Activated CD4-positive, alpha-beta T cell treated with anti-CD3 and anti-CD28 coated beads, Interleukin-2, amount 10 ng/mL, durations not matched to agents 7 days and 5 days (primary cell): ENCODE measurements around the gene ZBTB3. TPM values are rescaled to one million over a fixed set of nuclear protein-coding genes. Genes with fewer than 3 reads are reported as not detected.

Experiments used
- CTCF ChIA-PET: fragments of 350-600 bp; sonication (Branson Sonifier 250); formaldehyde crosslinking; loops from one replicate; lab custom pipeline; 2021; ENCODE audit warnings: antibody characterized with exemption; lab: Charles Lee
- POLR2A ChIA-PET: fragments of 350-600 bp; sonication (Branson Sonifier 250); formaldehyde crosslinking; loops from one replicate; lab custom pipeline; 2021; ENCODE audit warnings: antibody characterized with exemption; lab: Charles Lee
- DNase-seq: peaks from one replicate; pipeline ENCODE4 v3.0.0-alpha.2; 2020
- H3K27ac Mint-ChIP-seq: one replicate; pipeline ENCODE4 v1.8.0; 2021; ENCODE audit warnings: mild to moderate bottlenecking, moderate library complexity, mixed read lengths
- H3K27me3 Mint-ChIP-seq: one replicate; pipeline ENCODE4 v1.8.0; 2021; ENCODE audit warnings: mixed read lengths
- H3K36me3 Mint-ChIP-seq: one replicate; pipeline ENCODE4 v1.8.0; 2021; ENCODE audit warnings: low read depth, mixed read lengths
- H3K4me1 Mint-ChIP-seq: one replicate; pipeline ENCODE4 v1.8.0; 2021; ENCODE audit warnings: mixed read lengths
- H3K4me3 Mint-ChIP-seq: one replicate; pipeline ENCODE4 v1.8.0; 2021; ENCODE audit warnings: mild to moderate bottlenecking, moderate library complexity, mixed read lengths
- H3K9me3 Mint-ChIP-seq: one replicate; pipeline ENCODE4 v1.8.0; 2021; ENCODE audit warnings: mixed read lengths
- total RNA-seq, 2 experiments: library from RNA; stranded (reverse); gene quantifications; one replicate each; pipeline ENCODE4 v1.2.3, GENCODE V29; 2021

ZBTB3 gene
- total RNA-seq, 2 experiments from 2014 or later, result 14.3 to 18.5 TPM

DNA sequence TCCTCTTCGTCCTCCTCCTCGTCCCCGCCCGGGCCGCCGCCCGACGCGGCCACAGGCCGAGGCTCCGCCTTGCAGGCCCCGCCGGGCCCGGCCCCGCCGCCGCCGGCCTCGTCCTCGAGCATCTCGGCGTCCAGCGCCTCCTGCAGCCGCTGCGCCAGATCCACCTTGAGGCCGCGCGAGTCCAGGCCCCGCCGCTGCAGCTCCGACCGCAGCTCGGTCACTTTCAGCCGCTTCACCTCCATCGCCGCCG, 27.1 kb downstream of the ZBTB3 start:
- H3K4me1 Mint-ChIP-seq, result peaks cover 57% of the 10 kb centered on the region

DNA sequence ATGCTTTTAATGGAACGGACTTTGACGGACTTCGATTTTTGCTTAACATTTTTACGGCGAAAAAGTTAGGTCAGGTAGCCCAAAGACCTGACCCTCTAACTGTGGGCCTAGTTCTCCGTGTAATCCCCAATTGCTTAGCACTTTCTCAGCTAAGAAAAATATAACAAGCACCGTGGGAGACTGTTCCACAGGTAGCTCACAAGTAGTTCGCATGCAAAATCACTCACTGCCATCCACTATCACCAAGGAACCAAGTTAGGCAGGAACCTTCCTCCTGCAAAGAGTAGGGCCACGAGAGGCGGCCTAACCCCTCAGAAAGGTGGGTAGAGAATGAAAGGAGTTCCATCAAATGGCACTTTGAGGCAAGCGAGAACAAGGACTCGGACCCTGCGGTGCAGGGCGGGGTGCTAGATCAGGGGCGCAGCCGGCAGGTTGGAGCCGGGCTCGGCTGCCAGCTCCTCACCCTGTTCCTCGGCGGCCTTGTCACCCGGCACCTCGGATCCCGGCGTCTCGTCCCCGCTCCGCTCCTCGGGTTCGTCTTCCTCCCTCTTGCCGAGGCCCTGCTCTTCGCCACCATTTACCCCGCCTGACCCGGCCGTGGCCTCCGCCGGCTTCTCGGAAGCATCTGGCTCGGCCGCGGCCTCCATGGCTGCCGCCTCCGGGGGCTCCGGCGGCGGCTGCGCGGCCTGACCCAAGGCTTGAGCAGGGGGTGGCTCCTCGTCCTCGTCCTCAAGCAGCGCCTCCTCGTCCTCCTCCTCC, 27.6 kb downstream of the ZBTB3 start:
- CTCF ChIA-PET, result interaction anchor here (0.6 to 1.6 kb wide), 9 partner anchors 21 to 155 kb away, joined by 3 to 8 read pairs (median 4); partner anchors contain the start of genes TUT1, UQCC3 and ZBTB3

More for the DNA sequence above, 27.1 kb downstream of the ZBTB3 start:
- no peak for DNase-seq
- POLR2A ChIA-PET, result interaction anchor here (0.9 to 1.6 kb wide), 6 partner anchors 18 to 155 kb away, joined by 3 to 17 read pairs (median 3); partner anchors contain the start of genes GANAB, SLC3A2 and TUT1
- no peaks in the 10 kb centered on the region for H3K9me3 Mint-ChIP-seq
- CTCF ChIA-PET, result interaction anchor here (0.8 to 1.6 kb wide), 10 partner anchors 10 to 136 kb away, joined by 3 to 8 read pairs (median 3); partner anchors contain the start of genes TMEM179B, TUT1, UQCC3 and ZBTB3
- H3K4me3 Mint-ChIP-seq, result peak overlapping the region; percentile 96
- peak overlapping the region; percentile 98 for H3K27ac Mint-ChIP-seq
- H3K36me3 Mint-ChIP-seq, result peaks cover 68% of the 10 kb centered on the region
- no peaks in the 10 kb centered on the region for H3K27me3 Mint-ChIP-seq

DNA sequence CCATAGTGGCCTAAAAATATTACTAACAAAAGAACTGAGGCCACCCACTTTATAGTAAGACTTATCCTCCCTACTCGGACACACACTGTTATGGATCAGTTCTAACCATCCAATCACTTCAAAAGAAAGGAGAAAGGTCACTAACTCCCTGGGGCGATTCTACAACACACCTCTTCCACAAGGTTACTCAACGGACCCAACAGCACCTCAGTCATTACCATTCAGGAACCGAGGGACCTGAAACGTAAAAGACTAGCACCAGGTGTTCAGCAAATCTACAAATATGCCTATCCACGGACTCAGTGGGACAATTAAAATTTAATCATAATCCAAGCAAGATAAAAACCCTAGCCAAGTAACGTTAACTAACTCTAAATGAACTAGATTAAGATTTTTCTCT, 28.3 kb downstream of the ZBTB3 start:
- Mint-ChIP-seq H3K4me3 (peak overlapping the region; percentile 96), H3K4me1 (peaks cover 61% of the 10 kb centered on the region), H3K27ac (peak overlapping the region; percentile 98), H3K27me3 (no peaks in the 10 kb centered on the region), H3K36me3 (peaks cover 74% of the 10 kb centered on the region), H3K9me3 (no peaks in the 10 kb centered on the region)
- no peak for DNase-seq
- ChIA-PET POLR2A (interaction anchor here (0.9 kb wide), 1 partner anchor 136 kb away, joined by 3 read pairs; no protein-coding TSS in a partner anchor), CTCF (interaction anchor here (0.7 to 3.5 kb wide), 3 partner anchors 33 to 156 kb away, joined by 4 to 11 read pairs (median 7); partner anchors contain the start of gene TMEM179B)

More for the DNA sequence above, 27.6 kb downstream of the ZBTB3 start:
- Mint-ChIP-seq H3K36me3 (peaks cover 71% of the 10 kb centered on the region), H3K27me3 (no peaks in the 10 kb centered on the region), H3K4me3 (peak overlapping the region; percentile 96), H3K27ac (peak overlapping the region; percentile 98), H3K4me1 (peaks cover 60% of the 10 kb centered on the region), H3K9me3 (no peaks in the 10 kb centered on the region)
- POLR2A ChIA-PET, result interaction anchor here (0.7 to 1.6 kb wide), 6 partner anchors 20 to 155 kb away, joined by 3 to 17 read pairs (median 3); partner anchors contain the start of genes SLC3A2 and TUT1
- DNase-seq, result no peak

DNA sequence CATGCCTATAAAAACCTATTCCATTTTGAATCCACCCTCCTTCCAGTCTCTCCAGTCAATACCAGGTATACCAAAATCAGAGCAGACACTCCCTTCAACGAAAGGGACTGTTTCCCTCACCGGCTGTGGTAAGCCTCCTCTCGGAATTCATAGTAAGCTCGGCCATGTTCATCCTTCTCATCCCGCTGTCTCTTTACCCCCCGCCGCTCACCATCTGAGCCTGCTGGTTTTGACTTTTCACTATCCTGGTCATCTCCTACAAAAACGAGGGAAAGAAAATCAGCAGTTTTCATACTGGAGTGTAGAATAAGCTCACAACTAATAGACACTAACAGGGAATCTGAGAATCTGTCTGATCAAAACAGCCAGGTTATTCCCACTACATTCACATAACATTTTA, 29.8 kb downstream of the ZBTB3 start:
- DNase-seq, result no peak
- Mint-ChIP-seq H3K9me3 (no peaks in the 10 kb centered on the region), H3K4me1 (peaks cover 61% of the 10 kb centered on the region), H3K27me3 (no peaks in the 10 kb centered on the region), H3K4me3 (peak overlapping the region; percentile 96), H3K27ac (no peak overlapping the region), H3K36me3 (peaks cover 79% of the 10 kb centered on the region)
- POLR2A ChIA-PET, result no interaction called here
- CTCF ChIA-PET, result interaction anchor here (1.1 to 3.5 kb wide), 6 partner anchors 10 to 157 kb away, joined by 3 to 11 read pairs (median 3); partner anchors contain the start of gene TMEM179B

DNA sequence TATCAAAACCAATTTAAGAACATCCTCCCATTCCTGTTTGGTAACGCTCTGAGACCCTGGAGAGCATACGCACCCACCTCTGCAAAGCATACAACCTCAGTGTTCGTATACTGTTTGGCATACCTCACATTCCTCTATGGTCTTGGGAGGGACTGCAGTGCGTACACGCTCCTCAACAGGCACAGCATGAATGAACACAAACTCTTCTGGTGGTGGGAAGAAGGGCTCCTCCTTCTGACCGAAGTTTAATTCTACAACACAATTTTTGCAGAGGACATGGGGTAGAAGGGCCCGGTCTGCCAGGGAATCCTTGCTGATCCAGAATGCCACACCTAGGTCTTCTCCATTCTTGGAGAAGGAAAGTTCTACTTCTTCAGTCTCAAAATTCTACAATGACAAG, 32.0 kb downstream of the ZBTB3 start:
- Mint-ChIP-seq H3K9me3 (no peaks in the 10 kb centered on the region), H3K4me1 (peaks cover 72% of the 10 kb centered on the region), H3K27ac (no peak overlapping the region), H3K4me3 (no peak overlapping the region), H3K27me3 (no peaks in the 10 kb centered on the region), H3K36me3 (peaks cover 89% of the 10 kb centered on the region)
- DNase-seq, result no peak
- CTCF ChIA-PET, result no interaction called here
- POLR2A ChIA-PET, result no interaction called here

DNA sequence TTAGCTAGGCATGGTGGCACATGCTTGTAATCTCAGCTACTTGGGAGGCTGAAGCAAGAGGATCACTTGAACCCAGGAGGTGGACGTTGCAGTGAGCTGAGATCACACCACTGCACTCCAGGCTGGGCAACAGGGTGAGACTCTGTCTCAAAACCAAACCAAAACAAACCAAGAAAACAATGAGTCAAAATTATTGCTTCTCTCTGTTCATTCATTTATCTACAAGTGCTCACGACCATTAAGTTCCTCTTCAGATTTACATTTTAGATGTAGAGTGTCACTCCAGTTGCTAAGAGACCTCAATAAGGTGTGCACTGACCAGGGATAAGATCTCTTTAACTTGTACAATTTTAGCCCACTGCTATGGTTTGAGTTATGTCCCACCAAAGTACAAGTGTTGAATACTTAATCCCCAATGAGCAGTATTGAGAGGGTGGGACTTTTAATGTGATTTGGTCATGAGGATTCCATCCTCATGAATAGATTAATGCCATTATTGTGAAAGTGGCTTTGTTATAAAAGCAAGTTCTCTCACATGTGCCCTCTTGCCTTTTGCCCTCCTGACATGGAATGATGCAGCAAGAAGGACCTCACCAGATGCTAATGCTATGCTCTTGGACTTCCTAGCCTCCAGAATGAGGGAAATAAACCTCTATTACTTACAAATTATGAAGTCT, 34.5 kb downstream of the ZBTB3 start:
- ChIA-PET POLR2A (no interaction called here), CTCF (interaction anchor here (0.6 to 1.1 kb wide), 4 partner anchors 22 to 170 kb away, joined by 3 to 4 read pairs (median 4); no protein-coding TSS in a partner anchor)
- H3K4me3 Mint-ChIP-seq, result no peak overlapping the region
- no peak for DNase-seq
- H3K27me3 Mint-ChIP-seq, result no peaks in the 10 kb centered on the region
- peak overlapping the region; percentile 36 for H3K27ac Mint-ChIP-seq
- H3K9me3 Mint-ChIP-seq, result no peaks in the 10 kb centered on the region
- peaks cover 90% of the 10 kb centered on the region for H3K36me3 Mint-ChIP-seq
- H3K4me1 Mint-ChIP-seq, result peaks cover 80% of the 10 kb centered on the region

DNA sequence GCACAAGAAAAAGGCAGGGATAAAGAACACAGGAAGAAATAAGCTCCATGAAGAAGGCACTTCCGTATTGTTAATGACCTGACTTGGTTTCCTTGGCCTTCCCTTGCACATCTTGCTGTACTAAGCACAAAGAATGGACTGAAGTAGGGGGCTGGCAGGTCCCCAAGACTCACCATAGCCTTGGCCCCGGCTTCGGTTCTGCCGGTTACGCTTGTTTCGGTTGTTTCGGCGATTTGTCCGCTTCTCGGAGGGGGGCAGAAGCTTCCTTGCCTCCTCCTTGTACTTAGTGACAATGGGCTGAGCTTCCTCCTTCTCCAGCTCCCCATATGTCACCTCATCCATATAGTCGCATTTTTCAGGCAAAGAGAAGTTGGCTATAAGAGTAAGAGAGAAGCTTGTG, 37.1 kb downstream of the ZBTB3 start:
- no peaks in the 10 kb centered on the region for H3K9me3 Mint-ChIP-seq
- H3K36me3 Mint-ChIP-seq, result peaks cover 85% of the 10 kb centered on the region
- H3K27me3 Mint-ChIP-seq, result no peaks in the 10 kb centered on the region
- no peak overlapping the region for H3K4me3 Mint-ChIP-seq
- POLR2A ChIA-PET, result no interaction called here
- H3K27ac Mint-ChIP-seq, result no peak overlapping the region
- CTCF ChIA-PET, result interaction anchor here (1.6 kb wide), 1 partner anchor 11 kb away, joined by 5 read pairs; the partner anchor contains the start of gene HNRNPUL2
- DNase-seq, result no peak
- peaks cover 80% of the 10 kb centered on the region for H3K4me1 Mint-ChIP-seq

DNA sequence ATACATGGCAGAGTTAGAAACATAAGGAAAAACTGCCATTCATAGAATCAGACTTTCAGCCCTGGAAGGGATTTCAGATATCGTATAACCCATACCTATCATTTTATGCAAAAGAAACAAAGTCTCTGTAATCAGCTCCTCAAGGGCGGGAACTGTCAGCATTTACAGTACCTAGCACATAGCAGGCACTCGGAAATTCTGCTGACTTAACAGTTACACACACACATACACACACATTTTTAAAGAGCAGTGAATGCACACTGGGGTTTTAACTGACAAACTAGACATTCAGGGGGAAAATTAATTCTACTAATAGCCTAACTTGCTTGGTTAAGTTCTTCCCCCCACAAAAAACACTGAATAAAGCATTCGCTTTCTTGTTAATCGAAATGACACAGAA, 37.8 kb downstream of the ZBTB3 start:
- peaks cover 82% of the 10 kb centered on the region for H3K36me3 Mint-ChIP-seq
- no peak overlapping the region for H3K27ac Mint-ChIP-seq
- POLR2A ChIA-PET, result no interaction called here
- H3K27me3 Mint-ChIP-seq, result no peaks in the 10 kb centered on the region
- H3K4me1 Mint-ChIP-seq, result peaks cover 78% of the 10 kb centered on the region
- CTCF ChIA-PET, result interaction anchor here (0.6 to 2.0 kb wide), 5 partner anchors 10 to 271 kb away, joined by 4 to 5 read pairs (median 4); partner anchors contain the start of genes HNRNPUL2, LBHD1 and UQCC3
- no peak for DNase-seq
- H3K9me3 Mint-ChIP-seq, result no peaks in the 10 kb centered on the region
- H3K4me3 Mint-ChIP-seq, result no peak overlapping the region

DNA sequence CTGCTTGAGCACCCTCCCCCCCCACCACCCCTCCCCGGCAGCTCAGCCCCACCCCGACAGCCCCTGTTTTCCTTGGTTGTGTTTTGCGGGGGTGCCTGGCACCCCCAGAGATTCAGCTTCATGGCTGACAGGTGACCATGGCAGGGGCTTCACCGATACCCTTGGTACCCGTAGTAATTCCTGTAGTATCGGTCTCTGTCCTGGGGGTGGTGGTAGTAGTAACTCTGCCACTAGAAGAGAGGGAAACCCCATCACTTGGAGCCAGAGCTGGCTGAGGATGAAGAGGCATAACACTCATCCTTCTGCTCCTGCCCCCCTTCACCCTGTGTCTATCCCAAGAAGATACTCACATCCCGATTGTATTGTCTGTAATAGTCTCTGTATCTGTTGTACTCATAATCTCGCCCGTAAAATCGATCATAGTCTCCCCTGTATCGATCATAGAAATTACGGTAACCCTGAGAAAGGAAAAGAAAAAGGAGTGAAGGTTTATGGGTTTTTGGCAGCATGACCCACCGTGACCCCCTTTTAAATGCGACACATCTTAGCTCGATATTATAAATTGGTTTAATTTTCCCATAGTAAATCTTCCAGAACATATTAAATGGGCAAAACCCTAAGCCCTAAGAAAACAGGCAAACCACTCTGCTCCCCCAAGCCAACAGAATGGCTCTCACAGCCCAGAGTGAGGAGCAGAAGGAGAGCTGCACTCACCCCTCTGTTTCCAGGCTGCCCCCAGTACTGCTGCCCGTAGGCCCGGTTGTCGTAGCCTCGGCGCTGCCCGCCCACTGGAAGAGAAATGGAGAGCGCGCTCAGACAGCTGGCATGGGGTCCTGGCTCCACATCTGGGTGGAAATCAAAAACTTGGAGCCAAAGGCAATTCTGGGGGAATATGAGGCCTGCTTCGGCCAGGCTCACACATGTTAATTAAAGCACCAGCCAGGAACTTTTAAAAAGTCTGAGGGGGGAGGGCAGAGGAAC, 38.5 kb downstream of the ZBTB3 start:
- H3K27me3 Mint-ChIP-seq, result no peaks in the 10 kb centered on the region
- CTCF ChIA-PET, result interaction anchor here (0.6 to 2.0 kb wide), 7 partner anchors 9 to 297 kb away, joined by 3 to 5 read pairs (median 4); partner anchors contain the start of genes HNRNPUL2, LBHD1, SCGB1A1 and UQCC3

DNA sequence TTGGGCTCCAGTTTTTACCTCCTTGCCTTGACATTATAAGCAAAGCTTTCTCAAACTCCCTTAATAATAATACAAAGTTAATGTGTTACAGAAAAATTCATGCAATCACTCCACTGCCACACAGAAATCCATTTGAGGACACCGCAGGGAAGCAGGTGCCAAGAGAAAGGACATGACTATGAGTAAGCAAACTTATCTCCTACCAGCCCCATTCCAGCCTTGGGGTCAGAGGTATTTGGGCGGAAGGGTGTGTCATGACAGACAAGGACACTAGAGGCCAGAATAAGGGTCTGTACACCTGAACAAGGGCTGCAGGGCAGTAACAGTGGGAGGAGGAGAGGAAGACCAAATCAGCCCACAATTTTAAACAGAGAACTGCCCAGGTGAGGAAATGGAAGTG, 40.6 kb downstream of the ZBTB3 start:
- no peak for DNase-seq
- H3K4me3 Mint-ChIP-seq, result no peak overlapping the region
- H3K27me3 Mint-ChIP-seq, result no peaks in the 10 kb centered on the region
- H3K27ac Mint-ChIP-seq, result peak overlapping the region; percentile 93
- H3K9me3 Mint-ChIP-seq, result no peaks in the 10 kb centered on the region
- peaks cover 74% of the 10 kb centered on the region for H3K36me3 Mint-ChIP-seq
- ChIA-PET POLR2A (no interaction called here), CTCF (interaction anchor here (0.6 to 1.4 kb wide), 5 partner anchors 10 to 106 kb away, joined by 3 to 9 read pairs (median 3); partner anchors contain the start of genes EML3, HNRNPUL2 and TMEM179B)
- H3K4me1 Mint-ChIP-seq, result peaks cover 77% of the 10 kb centered on the region

More for the DNA sequence above, 38.5 kb downstream of the ZBTB3 start:
- POLR2A ChIA-PET, result no interaction called here
- peaks cover 78% of the 10 kb centered on the region for H3K4me1 Mint-ChIP-seq
- peaks cover 83% of the 10 kb centered on the region for H3K36me3 Mint-ChIP-seq
- no peak overlapping the region for H3K4me3 Mint-ChIP-seq
- H3K9me3 Mint-ChIP-seq, result no peaks in the 10 kb centered on the region
- H3K27ac Mint-ChIP-seq, result peak overlapping the region; percentile 63
- no peak for DNase-seq

DNA sequence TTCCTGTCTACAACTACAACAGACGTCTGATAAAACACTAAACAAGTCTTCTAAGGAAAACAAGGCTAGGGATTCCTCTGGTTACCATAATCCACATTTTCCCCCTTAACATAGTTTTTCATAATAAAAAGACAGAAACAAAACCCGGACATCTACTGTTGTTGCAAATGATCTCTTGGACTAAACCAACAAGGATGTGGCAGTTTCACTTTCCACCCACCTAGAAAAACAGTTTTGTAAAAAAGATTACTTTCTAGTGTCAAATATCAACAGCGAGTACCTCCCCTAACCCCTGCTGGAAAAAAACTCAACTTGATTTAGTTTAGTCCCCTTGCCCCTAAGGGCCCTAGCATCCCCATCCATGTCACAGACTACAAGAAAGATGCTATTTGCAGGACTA, 41.1 kb downstream of the ZBTB3 start:
- Mint-ChIP-seq H3K4me1 (peaks cover 78% of the 10 kb centered on the region), H3K27me3 (no peaks in the 10 kb centered on the region), H3K36me3 (peaks cover 70% of the 10 kb centered on the region), H3K9me3 (no peaks in the 10 kb centered on the region), H3K27ac (peak overlapping the region; percentile 93), H3K4me3 (peak overlapping the region; percentile 56)
- CTCF ChIA-PET, result interaction anchor here (0.6 kb wide), 2 partner anchors 15 to 105 kb away, joined by 3 read pairs; partner anchors contain the start of gene HNRNPUL2
- POLR2A ChIA-PET, result no interaction called here
- no peak for DNase-seq
